Measurements from ENCODE around the gene ZNF729. TPM values are rescaled to one million over a fixed set of nuclear protein-coding genes. Genes with fewer than 3 reads are reported as not detected.

The ZNF729 gene
- total and polyA plus RNA-seq, 2 experiments from 2014 or later = not detected

GRCh38 chr19:22260499-22260898, 25.7 kb upstream of the ZNF729 start:
- no peaks in the 10 kb centered on the region for H3F3A ChIP-seq (replicated peaks; ENCODE audit: low read depth)
- H3K27ac ChIP-seq (ENCODE audit: low read depth) = no peak overlapping the region
- H3K27me3 ChIP-seq (ENCODE audit: insufficient read depth) = no peaks in the 10 kb centered on the region
- no peaks in the 10 kb centered on the region for H4K20me1 ChIP-seq (replicated peaks; ENCODE audit: insufficient read depth)
- no peak overlapping the region for H2AFZ ChIP-seq
- Mint-ChIP-seq H3K27me3 (ENCODE audit: insufficient read depth, low read depth, poor library complexity) (peaks cover 7% of the 10 kb centered on the region), H3K36me3 (ENCODE audit: low read depth) (peaks cover 29% of the 10 kb centered on the region; the same call in 2 of the 3 replicates), H3K4me3 (no peak overlapping the region), H3K4me1 (no peaks in the 10 kb centered on the region), H3K27ac (no peak overlapping the region), H3K9me3 (peaks cover 86% of the 10 kb centered on the region)
- ATAC-seq (no peak), DNase-seq (ENCODE audit: low spot score) (no peak)
- H3K36me3 ChIP-seq (ENCODE audit: insufficient read depth) = no peaks in the 10 kb centered on the region
- no peak for TF ChIP-seq ETS1 (IDR thresholded peaks at IDR 0.05)
- no peak for TF ChIP-seq ZNF331 (CRISPR knock-in tag; IDR thresholded peaks at IDR 0.05; ENCODE audit: low read depth)
- TF ChIP-seq STAT1 (IDR thresholded peaks at IDR 0.05; ENCODE audit: unreplicated experiment) = no peak
- no peak for TF ChIP-seq CREB1 (CRISPR knock-in tag; IDR thresholded peaks at IDR 0.05; ENCODE audit: low read depth)
- TF ChIP-seq EZH2phosphoT487 (IDR thresholded peaks at IDR 0.05; ENCODE audit: unreplicated experiment) = no peak
- TF ChIP-seq CTCF (conservative IDR thresholded peaks at IDR 0.05; ENCODE audit: low read depth in 2 of 2) = no peak
- no peak for TF ChIP-seq NANOG (IDR thresholded peaks at IDR 0.05; ENCODE audit: borderline replicate concordance)
- TF ChIP-seq EZH2 (IDR thresholded peaks at IDR 0.05; ENCODE audit: low read depth, unreplicated experiment) = no peak
- no peak for TF ChIP-seq JUNB (IDR thresholded peaks at IDR 0.05; ENCODE audit: unreplicated experiment)
- no peak overlapping the region for H3K4me3 ChIP-seq
- no peaks in the 10 kb centered on the region for H3K4me1 ChIP-seq (ENCODE audit: insufficient read depth)
- no peaks in the 10 kb centered on the region for H3K79me2 ChIP-seq (replicated peaks; ENCODE audit: insufficient read depth)
- H3K9me2 ChIP-seq (ENCODE audit: insufficient read depth) = no peaks in the 10 kb centered on the region
- H3K4me2 ChIP-seq = no peak overlapping the region

GRCh38 chr19:22261596-22261995, 24.6 kb upstream of the ZNF729 start:
- no peak overlapping the region for H2AFZ ChIP-seq
- H3K4me1 ChIP-seq (ENCODE audit: insufficient read depth) = no peaks in the 10 kb centered on the region
- Mint-ChIP-seq H3K9me3 (peaks cover 86% of the 10 kb centered on the region), H3K27me3 (ENCODE audit: insufficient read depth, low read depth, poor library complexity) (peaks cover 9% of the 10 kb centered on the region), H3K4me3 (no peak overlapping the region), H3K27ac (no peak overlapping the region), H3K36me3 (ENCODE audit: low read depth) (peaks cover 27% of the 10 kb centered on the region; the same call in 2 of the 3 replicates), H3K4me1 (no peaks in the 10 kb centered on the region)
- H3K27ac ChIP-seq (ENCODE audit: low read depth) = no peak overlapping the region
- no peaks in the 10 kb centered on the region for H4K20me1 ChIP-seq (replicated peaks; ENCODE audit: insufficient read depth)
- H3K4me2 ChIP-seq = no peak overlapping the region
- H3K4me3 ChIP-seq = no peak overlapping the region
- no peaks in the 10 kb centered on the region for H3K36me3 ChIP-seq (ENCODE audit: insufficient read depth)
- H3K79me2 ChIP-seq (replicated peaks; ENCODE audit: insufficient read depth) = no peaks in the 10 kb centered on the region
- no peaks in the 10 kb centered on the region for H3K9me2 ChIP-seq (ENCODE audit: insufficient read depth)
- no peaks in the 10 kb centered on the region for H3K27me3 ChIP-seq (ENCODE audit: insufficient read depth)
- no peak for DNase-seq (ENCODE audit: low spot score)
- H3F3A ChIP-seq (replicated peaks; ENCODE audit: low read depth) = no peaks in the 10 kb centered on the region
- ATAC-seq = no peak
- TF ChIP-seq EZH2 (IDR thresholded peaks at IDR 0.05; ENCODE audit: low read depth, unreplicated experiment) = no peak
- no peak for TF ChIP-seq REST (IDR thresholded peaks at IDR 0.05; ENCODE audit: unreplicated experiment)
- no peak for TF ChIP-seq CTCF (conservative IDR thresholded peaks at IDR 0.05; ENCODE audit: low read depth in 2 of 2)
- TF ChIP-seq JUNB (IDR thresholded peaks at IDR 0.05; ENCODE audit: unreplicated experiment) = no peak
- no peak for TF ChIP-seq ZNF114 (CRISPR knock-in tag; IDR thresholded peaks at IDR 0.05)
- TF ChIP-seq NANOG (IDR thresholded peaks at IDR 0.05; ENCODE audit: borderline replicate concordance) = no peak
- no peak for TF ChIP-seq POLR2AphosphoS5 (IDR thresholded peaks at IDR 0.05; ENCODE audit: low read depth)
- no peak for TF ChIP-seq CREB1 (CRISPR knock-in tag; IDR thresholded peaks at IDR 0.05; ENCODE audit: low read depth)
- no peak for TF ChIP-seq ETS1 (IDR thresholded peaks at IDR 0.05)
- TF ChIP-seq STAT1 (IDR thresholded peaks at IDR 0.05; ENCODE audit: unreplicated experiment) = no peak
- TF ChIP-seq EZH2phosphoT487 (IDR thresholded peaks at IDR 0.05; ENCODE audit: unreplicated experiment) = no peak

All from GM23338 (cell line).